ENCODE results near the gene ATAD3C.
A peak's percentile ranks its signal among the peaks of the same experiment; 100 is the strongest.
"Not testable (repeated sequence)": the region's sequence is repeated elsewhere in the genome, so short reads cannot be mapped to it uniquely, and the experiment has no call there.

ATAD3C gene

GRCh38 chr1:1425753-1426495 is 23.6 kb upstream of the ATAD3C start:
- H3K27ac ChIP-seq (ENCODE audit: insufficient read depth, low read depth, low read length, poor library complexity, severe bottlenecking) = peak overlapping the region; percentile 62
- H3K36me3 ChIP-seq (ENCODE audit: control insufficient read depth, insufficient read depth, low read length) = no peaks in the 10 kb centered on the region
- H3K9me3 ChIP-seq (ENCODE audit: control insufficient read depth, low read length) = no peaks in the 10 kb centered on the region
- 38 to 41% methylated on average over 33 of the region's 33 CpGs for WGBS, 2 experiments
- peak overlapping the region; percentile 27 for H3K4me3 ChIP-seq (ENCODE audit: insufficient read depth, low read depth, low read length)
- peaks cover 39% of the 10 kb centered on the region for H3K4me1 ChIP-seq (ENCODE audit: control insufficient read depth, insufficient read depth, low read length)
- H3K27me3 ChIP-seq (ENCODE audit: control insufficient read depth, insufficient read depth, low read length, poor library complexity, severe bottlenecking) = no peaks in the 10 kb centered on the region

GRCh38 chr1:1426496-1427105 is 22.9 kb upstream of the ATAD3C start:
- Histone ChIP-seq H3K36me3 (ENCODE audit: control insufficient read depth, insufficient read depth, low read length) (no peaks in the 10 kb centered on the region), H3K9me3 (ENCODE audit: control insufficient read depth, low read length) (no peaks in the 10 kb centered on the region), H3K27ac (ENCODE audit: insufficient read depth, low read depth, low read length, poor library complexity, severe bottlenecking) (peak overlapping the region; percentile 62), H3K27me3 (ENCODE audit: control insufficient read depth, insufficient read depth, low read length, poor library complexity, severe bottlenecking) (no peaks in the 10 kb centered on the region), H3K4me3 (ENCODE audit: insufficient read depth, low read depth, low read length) (peak overlapping the region; percentile 27), H3K4me1 (ENCODE audit: control insufficient read depth, insufficient read depth, low read length) (peaks cover 39% of the 10 kb centered on the region)
- 23 to 24% methylated on average over 17 to 19 of the region's 19 CpGs for WGBS, 2 experiments

GRCh38 chr1:1427106-1427819 is 22.2 kb upstream of the ATAD3C start:
- Histone ChIP-seq H3K27ac (ENCODE audit: insufficient read depth, low read depth, low read length, poor library complexity, severe bottlenecking) (no peak overlapping the region), H3K4me3 (ENCODE audit: insufficient read depth, low read depth, low read length) (peak overlapping the region; percentile 42)
- 5% methylated on average over 65 to 66 of the region's 66 CpGs for WGBS, 2 experiments

GRCh38 chr1:1427820-1428148 is 21.7 kb upstream of the ATAD3C start:
- peak overlapping the region; percentile 42 for H3K4me3 ChIP-seq (ENCODE audit: insufficient read depth, low read depth, low read length)
- H3K9me3 ChIP-seq (ENCODE audit: control insufficient read depth, low read length) = no peaks in the 10 kb centered on the region
- no peaks in the 10 kb centered on the region for H3K27me3 ChIP-seq (ENCODE audit: control insufficient read depth, insufficient read depth, low read length, poor library complexity, severe bottlenecking)
- 2 to 4% methylated on average over 14 to 15 of the region's 22 CpGs for WGBS, 2 experiments
- H3K27ac ChIP-seq (ENCODE audit: insufficient read depth, low read depth, low read length, poor library complexity, severe bottlenecking) = no peak overlapping the region
- no peaks in the 10 kb centered on the region for H3K36me3 ChIP-seq (ENCODE audit: control insufficient read depth, insufficient read depth, low read length)
- peaks cover 39% of the 10 kb centered on the region for H3K4me1 ChIP-seq (ENCODE audit: control insufficient read depth, insufficient read depth, low read length)

More at GRCh38 chr1:1427106-1427819, 22.2 kb upstream of the ATAD3C start:
- Histone ChIP-seq H3K4me1 (ENCODE audit: control insufficient read depth, insufficient read depth, low read length) (peaks cover 39% of the 10 kb centered on the region), H3K27me3 (ENCODE audit: control insufficient read depth, insufficient read depth, low read length, poor library complexity, severe bottlenecking) (no peaks in the 10 kb centered on the region), H3K36me3 (ENCODE audit: control insufficient read depth, insufficient read depth, low read length) (no peaks in the 10 kb centered on the region), H3K9me3 (ENCODE audit: control insufficient read depth, low read length) (no peaks in the 10 kb centered on the region)

- Histone ChIP-seq H3K4me1 (ENCODE audit: control insufficient read depth, insufficient read depth, low read length) (peaks cover 43% of the 10 kb centered on the region), H3K9me3 (ENCODE audit: control insufficient read depth, low read length) (no peaks in the 10 kb centered on the region), H3K4me3 (ENCODE audit: insufficient read depth, low read depth, low read length) (no peak overlapping the region), H3K27me3 (ENCODE audit: control insufficient read depth, insufficient read depth, low read length, poor library complexity, severe bottlenecking) (no peaks in the 10 kb centered on the region), H3K36me3 (ENCODE audit: control insufficient read depth, insufficient read depth, low read length) (no peaks in the 10 kb centered on the region), H3K27ac (ENCODE audit: insufficient read depth, low read depth, low read length, poor library complexity, severe bottlenecking) (no peak overlapping the region)
- 92 to 93% methylated on average over 19 of the region's 19 CpGs for WGBS, 2 experiments
Measured at GRCh38 chr1:1428174-1428573, 21.3 kb upstream of the ATAD3C start.

DNA sequence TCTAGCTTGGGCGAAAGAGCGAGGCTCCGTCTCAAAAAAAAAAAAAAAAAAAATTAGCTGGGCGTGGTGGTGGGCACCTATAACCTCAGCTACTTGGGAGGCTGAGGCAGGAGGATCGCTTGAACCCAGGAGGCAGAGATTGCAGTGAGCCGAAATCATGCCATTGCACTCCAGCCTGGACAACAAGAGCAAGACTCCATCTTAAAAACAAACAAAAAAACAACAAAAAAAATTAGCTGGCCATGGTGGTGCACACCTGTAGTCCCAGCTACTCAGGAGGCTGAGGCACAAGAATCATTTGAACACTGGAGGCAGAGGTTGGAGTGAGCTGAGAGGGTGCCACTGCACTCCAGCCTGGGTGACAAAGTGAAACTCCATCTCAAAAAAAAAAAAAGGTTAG is 20.5 kb upstream of the ATAD3C start:
- 94% methylated on average over 6 of the region's 6 CpGs for WGBS, 2 experiments
- H3K27me3 ChIP-seq (ENCODE audit: control insufficient read depth, insufficient read depth, low read length, poor library complexity, severe bottlenecking); H3K9me3 ChIP-seq (ENCODE audit: control insufficient read depth, low read length); H3K27ac ChIP-seq (ENCODE audit: insufficient read depth, low read depth, low read length, poor library complexity, severe bottlenecking); H3K36me3 ChIP-seq (ENCODE audit: control insufficient read depth, insufficient read depth, low read length); H3K4me3 ChIP-seq (ENCODE audit: insufficient read depth, low read depth, low read length): not testable (repeated sequence)
- H3K4me1 ChIP-seq (ENCODE audit: control insufficient read depth, insufficient read depth, low read length) = peaks cover 51% of the 10 kb centered on the region

DNA sequence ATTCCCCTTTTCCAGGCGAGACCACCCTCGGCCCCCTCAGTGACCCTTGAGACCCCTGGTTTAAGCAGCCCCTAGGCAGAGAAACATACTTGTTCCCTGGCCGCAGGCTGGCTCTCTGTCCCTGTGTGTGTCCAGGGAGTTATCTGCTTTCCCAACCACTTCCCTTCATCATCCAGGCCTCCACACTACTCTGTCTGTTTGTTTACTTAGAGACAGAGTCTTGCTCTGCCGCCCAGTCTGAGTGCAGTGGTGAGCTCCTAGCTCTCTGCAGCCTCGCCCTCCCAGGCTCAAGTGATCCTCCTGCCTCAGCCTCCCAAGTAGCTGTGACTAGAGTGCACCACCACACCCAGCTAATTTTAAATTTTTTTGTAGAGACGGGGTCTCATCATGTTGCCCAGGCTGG is 19.8 kb upstream of the ATAD3C start:
- Histone ChIP-seq H3K27ac (ENCODE audit: insufficient read depth, low read depth, low read length, poor library complexity, severe bottlenecking) (no peak overlapping the region), H3K4me3 (ENCODE audit: insufficient read depth, low read depth, low read length) (no peak overlapping the region), H3K27me3 (ENCODE audit: control insufficient read depth, insufficient read depth, low read length, poor library complexity, severe bottlenecking) (peaks cover 8% of the 10 kb centered on the region), H3K4me1 (ENCODE audit: control insufficient read depth, insufficient read depth, low read length) (peaks cover 58% of the 10 kb centered on the region), H3K9me3 (ENCODE audit: control insufficient read depth, low read length) (no peaks in the 10 kb centered on the region), H3K36me3 (ENCODE audit: control insufficient read depth, insufficient read depth, low read length) (no peaks in the 10 kb centered on the region)
- WGBS, 2 experiments = 93 to 95% methylated on average over 6 of the region's 6 CpGs

GRCh38 chr1:1430114-1430982 is 19.1 kb upstream of the ATAD3C start:
- Histone ChIP-seq H3K27ac (ENCODE audit: insufficient read depth, low read depth, low read length, poor library complexity, severe bottlenecking) (no peak overlapping the region), H3K4me3 (ENCODE audit: insufficient read depth, low read depth, low read length) (no peak overlapping the region), H3K27me3 (ENCODE audit: control insufficient read depth, insufficient read depth, low read length, poor library complexity, severe bottlenecking) (peaks cover 15% of the 10 kb centered on the region), H3K9me3 (ENCODE audit: control insufficient read depth, low read length) (no peaks in the 10 kb centered on the region), H3K36me3 (ENCODE audit: control insufficient read depth, insufficient read depth, low read length) (no peaks in the 10 kb centered on the region), H3K4me1 (ENCODE audit: control insufficient read depth, insufficient read depth, low read length) (peaks cover 64% of the 10 kb centered on the region)
- WGBS, 2 experiments = 39 to 43% methylated on average over 33 to 35 of the region's 35 CpGs

GRCh38 chr1:1430992-1431844 is 18.3 kb upstream of the ATAD3C start:
- Histone ChIP-seq H3K4me1 (ENCODE audit: control insufficient read depth, insufficient read depth, low read length) (peaks cover 62% of the 10 kb centered on the region), H3K36me3 (ENCODE audit: control insufficient read depth, insufficient read depth, low read length) (no peaks in the 10 kb centered on the region), H3K9me3 (ENCODE audit: control insufficient read depth, low read length) (no peaks in the 10 kb centered on the region), H3K27me3 (ENCODE audit: control insufficient read depth, insufficient read depth, low read length, poor library complexity, severe bottlenecking) (peaks cover 21% of the 10 kb centered on the region), H3K4me3 (ENCODE audit: insufficient read depth, low read depth, low read length) (no peak overlapping the region), H3K27ac (ENCODE audit: insufficient read depth, low read depth, low read length, poor library complexity, severe bottlenecking) (no peak overlapping the region)
- WGBS, 2 experiments = 69 to 70% methylated on average over 16 of the region's 18 CpGs
